GM23338 (cell line): Measurements from ENCODE around the gene TBL1XR1.

Experiments
- CREB1 ChIP-seq: fragments of 250-450 bp; sonication (Bioruptor Pico); IDR thresholded peaks from 2 replicates; pipeline ENCODE4 v1.5.0; 2020; ENCODE audit warnings: low read depth, mild to moderate bottlenecking, moderate library complexity
- CTCF ChIP-seq, 2 experiments: fragments of 200-600 bp in 1 of 2; sonication (generic) in 1 of 2; conservative IDR thresholded peaks; 2 replicates each; pipeline versions ENCODE4 v1.5.1 to v1.6.1; 2016 to 2017; ENCODE audit warnings: antibody characterized with exemption in 2 of 2, low read depth in 2 of 2, mild to moderate bottlenecking in 2 of 2, moderate library complexity in 1 of 2
- ETS1 ChIP-seq: IDR thresholded peaks from 2 replicates; pipeline ENCODE4 v1.6.1; 2016; ENCODE audit warnings: antibody characterized with exemption
- EZH2phosphoT487 ChIP-seq: fragments of 200-600 bp; sonication (generic); IDR thresholded peaks from one replicate; pipeline ENCODE4 v1.8.1; 2018; ENCODE audit warnings: antibody characterized with exemption; ENCODE audit not compliant: unreplicated experiment

GRCh38 chr3:177098551-177098950 is 98.7 kb downstream of the TBL1XR1 start:
- TF ChIP-seq CTCF (conservative IDR thresholded peaks at IDR 0.05; ENCODE audit: low read depth in 2 of 2) (no peak), ETS1 (no peak), EZH2phosphoT487 (no peak), CREB1 (no peak)
